GM10248 (cell line): ENCODE data around the gene PRSS53.

Source experiments
- CTCF ChIA-PET: fragments of 300-600 bp; sonication (Branson Sonifier 250); formaldehyde crosslinking; extraction: SDS; loops from one replicate; lab custom pipeline; 2021; ENCODE audit warnings: antibody characterized with exemption; lab: Yijun Ruan, JAX
- POLR2A ChIA-PET: fragments of 350-650 bp; sonication (Branson Sonifier 250); formaldehyde crosslinking; extraction: SDS; loops from one replicate; lab custom pipeline; 2020; ENCODE audit warnings: antibody characterized with exemption; lab: Yijun Ruan, JAX
- DNase-seq: peaks from one replicate; pipeline ENCODE4 v3.0.0; 2012; ENCODE audit errors: extremely low spot score
- TF ChIP-seq, protein P1 (sequence below): IDR thresholded peaks from 2 replicates; pipeline ENCODE4 v1.5.1; 2012; ENCODE audit warnings: mild to moderate bottlenecking, low read depth; ENCODE audit errors: extremely low read depth, missing control alignments, control extremely low read depth

The PRSS53 gene

DNA sequence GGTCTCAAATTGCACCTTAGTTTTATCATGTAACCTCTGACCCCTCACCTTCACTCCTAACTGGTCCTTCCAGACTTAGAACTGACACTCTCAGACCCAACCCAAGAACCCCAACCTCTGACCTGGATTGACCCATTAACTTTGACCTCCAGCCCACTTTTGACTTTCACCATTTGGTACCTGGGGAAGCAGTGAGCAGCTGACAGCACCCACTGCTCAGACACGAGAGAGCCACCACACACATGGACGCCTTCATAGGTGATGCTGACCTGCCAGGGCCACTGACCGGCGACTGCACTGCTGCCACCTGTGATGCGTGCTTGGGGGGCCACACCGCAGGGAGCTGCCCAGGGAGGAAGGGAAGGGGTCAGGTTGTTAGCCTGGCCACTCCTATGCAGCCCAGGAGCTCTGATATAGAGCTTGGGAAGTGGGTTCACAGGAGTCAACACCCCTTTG is 44.3 kb upstream of the PRSS53 start:
- ChIA-PET CTCF (interaction anchor here (1.0 to 1.9 kb wide), 2 partner anchors 9 to 14 kb away, joined by 3 to 6 read pairs; no protein-coding TSS in a partner anchor), POLR2A (interaction anchor here (1.6 kb wide), 1 partner anchor 16 kb away, joined by 5 read pairs; the partner anchor contains the start of gene KAT8)
- DNase-seq, result no peak
- TF ChIP-seq, protein P1, sequence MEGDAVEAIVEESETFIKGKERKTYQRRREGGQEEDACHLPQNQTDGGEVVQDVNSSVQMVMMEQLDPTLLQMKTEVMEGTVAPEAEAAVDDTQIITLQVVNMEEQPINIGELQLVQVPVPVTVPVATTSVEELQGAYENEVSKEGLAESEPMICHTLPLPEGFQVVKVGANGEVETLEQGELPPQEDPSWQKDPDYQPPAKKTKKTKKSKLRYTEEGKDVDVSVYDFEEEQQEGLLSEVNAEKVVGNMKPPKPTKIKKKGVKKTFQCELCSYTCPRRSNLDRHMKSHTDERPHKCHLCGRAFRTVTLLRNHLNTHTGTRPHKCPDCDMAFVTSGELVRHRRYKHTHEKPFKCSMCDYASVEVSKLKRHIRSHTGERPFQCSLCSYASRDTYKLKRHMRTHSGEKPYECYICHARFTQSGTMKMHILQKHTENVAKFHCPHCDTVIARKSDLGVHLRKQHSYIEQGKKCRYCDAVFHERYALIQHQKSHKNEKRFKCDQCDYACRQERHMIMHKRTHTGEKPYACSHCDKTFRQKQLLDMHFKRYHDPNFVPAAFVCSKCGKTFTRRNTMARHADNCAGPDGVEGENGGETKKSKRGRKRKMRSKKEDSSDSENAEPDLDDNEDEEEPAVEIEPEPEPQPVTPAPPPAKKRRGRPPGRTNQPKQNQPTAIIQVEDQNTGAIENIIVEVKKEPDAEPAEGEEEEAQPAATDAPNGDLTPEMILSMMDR, result no peak

DNA sequence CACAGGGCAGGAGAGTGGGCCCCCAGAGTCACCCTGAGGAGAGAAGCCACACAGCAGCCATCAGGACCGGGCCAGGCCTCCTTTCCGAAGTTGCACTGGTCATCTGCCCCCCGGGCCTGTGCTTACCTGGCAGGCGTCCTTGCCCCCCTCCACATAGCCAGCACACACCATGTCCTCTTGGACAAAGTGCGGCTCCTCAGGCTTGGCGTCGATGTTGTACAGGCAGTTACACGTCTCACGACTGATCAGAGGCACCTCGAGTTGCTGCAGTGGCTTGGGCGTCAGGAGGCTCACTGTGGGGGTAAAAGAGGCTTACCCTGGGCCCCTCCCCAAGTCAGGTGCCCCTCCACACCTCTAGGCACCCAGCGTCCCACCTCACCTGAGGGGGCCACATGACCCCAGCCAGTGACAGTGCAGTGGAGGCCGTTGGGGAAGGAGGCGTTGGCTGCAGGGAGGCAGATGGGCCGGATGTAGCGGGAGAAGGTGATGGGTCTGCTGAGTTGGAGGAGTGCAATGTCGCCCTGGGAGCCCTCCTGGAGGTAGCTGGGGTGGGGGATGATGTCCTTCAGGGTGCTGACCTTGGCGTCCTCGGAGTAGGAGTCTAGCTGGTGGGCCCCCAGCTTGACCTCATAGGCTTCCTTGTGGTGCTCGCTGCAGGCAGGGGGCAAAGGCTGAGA is 43.7 kb upstream of the PRSS53 start:
- CTCF ChIA-PET, result interaction anchor here (1.0 to 8.5 kb wide), 4 partner anchors 9 to 148 kb away, joined by 3 to 68 read pairs (median 4); partner anchors contain the start of gene HSD3B7
- TF ChIP-seq, protein P1, result no peak
- POLR2A ChIA-PET, result interaction anchor here (0.8 to 1.6 kb wide), 2 partner anchors 11 to 15 kb away, joined by 3 to 5 read pairs; partner anchors contain the start of gene KAT8
- no peak for DNase-seq

DNA sequence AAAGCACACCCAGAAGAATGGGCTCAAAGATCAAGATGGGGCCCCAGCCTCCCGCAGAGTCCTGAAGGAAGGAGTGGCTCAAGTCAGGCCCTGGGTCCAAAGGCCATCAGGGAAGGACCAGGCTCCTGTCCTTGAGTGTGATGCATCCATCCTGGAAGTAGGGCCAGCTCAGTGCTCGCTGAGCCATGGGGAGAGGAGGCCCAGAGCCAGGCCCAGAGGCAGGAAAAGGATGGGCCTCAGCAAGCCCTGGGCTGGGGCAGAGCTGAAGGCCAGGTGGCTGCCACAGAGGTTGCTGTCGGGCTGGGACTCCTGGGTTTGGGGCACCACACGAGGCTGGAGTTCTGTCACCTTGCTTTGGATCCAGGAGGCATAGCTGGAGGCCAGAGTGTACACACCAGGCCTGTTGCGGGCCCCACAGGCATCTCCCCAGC is 43.1 kb upstream of the PRSS53 start:
- TF ChIP-seq, protein P1, result no peak
- no peak for DNase-seq
- ChIA-PET CTCF (interaction anchor here (0.7 to 8.5 kb wide), 4 partner anchors 9 to 312 kb away, joined by 3 to 68 read pairs (median 4); partner anchors contain the start of genes HSD3B7 and KAT8), POLR2A (interaction anchor here (0.8 to 1.6 kb wide), 2 partner anchors 11 to 14 kb away, joined by 3 to 5 read pairs; partner anchors contain the start of gene KAT8)

DNA sequence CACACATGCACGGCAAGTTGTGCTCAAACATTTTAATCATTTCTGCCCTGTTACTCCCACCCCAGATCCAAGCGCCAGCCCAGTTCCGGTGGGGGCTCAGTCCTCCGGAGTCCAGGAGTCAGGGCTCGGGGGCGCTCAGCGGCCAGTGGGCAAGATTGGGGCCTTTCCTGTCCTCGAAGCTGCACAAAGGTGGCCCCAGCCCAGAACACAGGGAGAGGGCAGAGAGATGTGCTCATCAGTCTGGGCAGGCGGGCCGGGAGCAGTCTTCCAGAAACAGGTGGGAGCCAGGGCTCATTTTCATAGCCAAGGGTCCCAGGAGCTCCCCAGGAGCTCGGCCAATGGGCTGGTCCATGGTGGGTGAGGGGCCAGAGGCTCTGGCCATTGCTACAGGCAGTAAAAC is 42.7 kb upstream of the PRSS53 start:
- DNase-seq, result no peak
- CTCF ChIA-PET, result interaction anchor here (0.7 to 8.5 kb wide), 4 partner anchors 10 to 312 kb away, joined by 3 to 68 read pairs (median 4); partner anchors contain the start of genes HSD3B7 and KAT8

DNA sequence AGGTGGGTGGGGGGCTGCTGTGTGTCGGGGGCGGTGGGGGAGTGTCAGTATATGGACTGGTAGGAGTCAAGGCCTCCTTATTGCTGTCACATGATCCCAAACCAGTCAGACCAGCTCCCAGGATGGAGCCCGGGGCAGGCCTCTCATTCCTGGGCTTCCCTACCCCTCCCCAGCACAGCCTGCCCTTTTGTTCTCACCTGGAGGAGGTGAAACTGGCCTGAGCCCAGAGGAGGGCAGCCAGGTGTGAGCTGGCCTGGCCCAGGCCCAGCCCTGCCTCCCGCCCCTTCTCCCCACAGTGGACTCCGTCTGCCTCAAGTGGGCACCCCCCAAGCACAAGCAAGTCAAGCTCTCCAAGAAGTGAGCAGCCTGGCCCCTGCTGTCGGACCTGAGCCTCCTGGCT is 42.2 kb upstream of the PRSS53 start:
- POLR2A ChIA-PET, result interaction anchor here (1.3 to 1.9 kb wide), 2 partner anchors 11 to 13 kb away, joined by 3 to 8 read pairs; partner anchors contain the start of gene KAT8
- CTCF ChIA-PET, result interaction anchor here (1.6 to 8.5 kb wide), 3 partner anchors 10 to 13 kb away, joined by 4 to 68 read pairs (median 14); partner anchors contain the start of gene KAT8
- TF ChIP-seq, protein P1, result no peak
- DNase-seq, result no peak

More for the DNA sequence above, 42.7 kb upstream of the PRSS53 start:
- POLR2A ChIA-PET, result interaction anchor here (0.8 to 1.6 kb wide), 3 partner anchors 10 to 14 kb away, joined by 3 to 5 read pairs (median 3); partner anchors contain the start of gene KAT8
- TF ChIP-seq, protein P1, result no peak

DNA sequence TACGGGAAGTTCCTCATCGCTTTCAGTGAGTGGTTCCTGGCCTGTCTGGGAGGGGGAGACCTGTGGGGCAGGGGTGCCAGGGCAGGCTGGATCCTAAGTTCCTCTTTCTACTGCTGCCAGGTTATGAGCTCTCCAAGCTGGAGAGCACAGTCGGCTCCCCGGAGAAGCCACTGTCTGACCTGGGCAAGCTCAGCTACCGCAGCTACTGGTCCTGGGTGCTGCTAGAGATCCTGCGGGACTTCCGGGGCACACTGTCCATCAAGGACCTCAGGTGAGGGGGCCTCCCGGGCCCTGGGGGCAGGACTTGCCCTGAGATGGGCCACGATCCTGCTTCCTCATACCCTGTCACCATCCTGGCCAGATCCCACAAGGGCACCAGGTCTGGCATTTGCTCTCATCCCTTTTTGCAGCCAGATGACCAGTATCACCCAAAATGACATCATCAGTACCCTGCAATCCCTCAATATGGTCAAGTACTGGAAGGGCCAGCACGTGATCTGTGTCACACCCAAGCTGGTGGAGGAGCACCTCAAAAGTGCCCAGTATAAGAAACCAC is 41.7 kb upstream of the PRSS53 start:
- TF ChIP-seq, protein P1, result no peak
- ChIA-PET POLR2A (interaction anchor here (1.3 to 1.9 kb wide), 2 partner anchors 12 to 13 kb away, joined by 3 to 8 read pairs; partner anchors contain the start of gene KAT8), CTCF (interaction anchor here (1.6 to 8.5 kb wide), 3 partner anchors 10 to 13 kb away, joined by 4 to 68 read pairs (median 14); partner anchors contain the start of gene KAT8)
- DNase-seq, result no peak
